Spleen (tissue), 11 donors: ENCODE results near the gene UTS2R. TPM values are rescaled to one million over a fixed set of nuclear protein-coding genes. Genes with fewer than 3 reads are reported as not detected.
"Not testable (repeated sequence)": the region's sequence is repeated elsewhere in the genome, so short reads cannot be mapped to it uniquely, and the experiment has no call there.

Experiments
- DNase-seq: peaks from one replicate; pipeline ENCODE4 v3.0.0-alpha.2; 2020
- H3K27ac ChIP-seq, 8 donors: fragments of 200-600 bp; sonication (generic) in 7 of 8; 1 replicate in 4 of 8; 2 replicates in 4 of 8; pipeline versions ENCODE4 v1.5.0 to v1.8.0; 2016 to 2021; ENCODE audit warnings: inconsistent platforms in 4 of 8, mild to moderate bottlenecking in 4 of 8, moderate library complexity in 1 of 8
- H3K27me3 ChIP-seq, 7 donors: fragments of 200-600 bp; sonication (generic) in 6 of 7; replicated peaks in 1 of 7; 1 replicate in 4 of 7; 2 replicates in 3 of 7; pipeline versions ENCODE4 v1.5.0 to v1.8.0; 2016 to 2021; ENCODE audit warnings: inconsistent platforms in 3 of 7, mild to moderate bottlenecking in 1 of 7
- H3K36me3 ChIP-seq, 6 donors: fragments of 200-600 bp; sonication (generic) in 5 of 6; 1 replicate in 4 of 6; 2 replicates in 2 of 6; pipeline versions ENCODE4 v1.5.0 to v1.8.0; 2016 to 2021; ENCODE audit warnings: inconsistent platforms in 2 of 6
- H3K4me1 ChIP-seq, 6 donors: fragments of 200-600 bp; sonication (generic) in 5 of 6; 1 replicate in 3 of 6; 2 replicates in 3 of 6; pipeline versions ENCODE4 v1.5.0 to v1.8.0; 2016 to 2021; ENCODE audit warnings: inconsistent platforms in 3 of 6
- H3K4me3 ChIP-seq, 8 donors: fragments of 200-600 bp; sonication (generic) in 7 of 8; 1 replicate in 4 of 8; 2 replicates in 4 of 8; pipeline versions ENCODE4 v1.5.0 to v1.8.0; 2016 to 2021; ENCODE audit warnings: inconsistent platforms in 4 of 8, mild to moderate bottlenecking in 4 of 8, moderate library complexity in 2 of 8
- H3K9me3 ChIP-seq, 8 donors: fragments of 200-600 bp; sonication (generic) in 7 of 8; 1 replicate in 4 of 8; 2 replicates in 4 of 8; pipeline versions ENCODE4 v1.5.0 to v1.8.0; 2016 to 2021; ENCODE audit warnings: inconsistent platforms in 4 of 8
- CTCF ChIP-seq, 11 experiments: fragments of 200-600 bp in 7 of 11; fragments of 450-650 bp in 4 of 11; sonication (generic) in 4 of 11; IDR thresholded peaks in 8 of 11; conservative IDR thresholded peaks in 3 of 11; 1 replicate in 7 of 11; 2 replicates in 4 of 11; pipeline versions ENCODE4 v1.4.0 to v1.8.0; 2016 to 2021; ENCODE audit warnings: antibody characterized with exemption in 11 of 11, inconsistent platforms in 4 of 11, mild to moderate bottlenecking in 1 of 11
- POLR2A ChIP-seq, 3 donors: fragments of 450-650 bp; IDR thresholded peaks; one replicate each; pipeline ENCODE4 v1.5.1; 2017; ENCODE audit warnings: antibody characterized with exemption in 3 of 3, mild to moderate bottlenecking in 1 of 3
- POLR2AphosphoS5 ChIP-seq, 3 donors: sonication (generic); formaldehyde crosslinking; IDR thresholded peaks; one replicate each; pipeline ENCODE4 v1.5.1; 2017; ENCODE audit warnings: antibody characterized with exemption in 3 of 3
- WGBS, 5 donors: extraction: QIAGEN DNeasy Blood & Tissue Kit in 3 of 5; methylation state at CpG; one replicate each; pipeline versions ENCODE4 v1.1.5 to v1.1.7; 2013 to 2018; 5-methylcytosine and 5-hydroxymethylcytosine counted together
- intact Hi-C: fragments of 100-400 bp; cut with DNase I; formaldehyde crosslinking; loops from one replicate; pipeline ENCODE4 v1.15.0; 2023; ENCODE audit warnings: low total_unique reads
- polyA plus RNA-seq, 3 donors: library from polyadenylated mRNA; stranded (reverse); fragments of 200-250 nt; gene quantifications; one replicate each; pipeline ENCODE4 v1.2.1, GENCODE V29; 2013
- total RNA-seq, 7 donors: library from RNA; depleted of rRNA in 3 of 7; stranded (reverse); fragments of >200 nt in 3 of 7; fragmentation: NEBNext Ultra II Directional in 4 of 7; extraction: Animal tissue kit (Norgen Biotek cat#: 25700) in 4 of 7; gene quantifications; one replicate each; pipeline versions ENCODE4 v1.1.0 to v1.2.1, GENCODE V29; 2016 to 2021
- donor health status: healthy with polysubstance abuse.
- donor health status: DM: no; HTN: no; CAD: no; lungs with moderate emphysema.
- donor health status: DM: no; HTN: no; CAD: no.
- donor health status: Bipolar disorder and iron deficiency.
- donor health status: healthy.
- donor health status: DM: no; HTN: no; CAD: no.
- donor health status: DM: yes; HTN: yes; CAD: no.

Gene UTS2R
- total and polyA plus RNA-seq, 10 donors: 0.26 to 3.1 (median 0.60) TPM; not detected in 5

DNA sequence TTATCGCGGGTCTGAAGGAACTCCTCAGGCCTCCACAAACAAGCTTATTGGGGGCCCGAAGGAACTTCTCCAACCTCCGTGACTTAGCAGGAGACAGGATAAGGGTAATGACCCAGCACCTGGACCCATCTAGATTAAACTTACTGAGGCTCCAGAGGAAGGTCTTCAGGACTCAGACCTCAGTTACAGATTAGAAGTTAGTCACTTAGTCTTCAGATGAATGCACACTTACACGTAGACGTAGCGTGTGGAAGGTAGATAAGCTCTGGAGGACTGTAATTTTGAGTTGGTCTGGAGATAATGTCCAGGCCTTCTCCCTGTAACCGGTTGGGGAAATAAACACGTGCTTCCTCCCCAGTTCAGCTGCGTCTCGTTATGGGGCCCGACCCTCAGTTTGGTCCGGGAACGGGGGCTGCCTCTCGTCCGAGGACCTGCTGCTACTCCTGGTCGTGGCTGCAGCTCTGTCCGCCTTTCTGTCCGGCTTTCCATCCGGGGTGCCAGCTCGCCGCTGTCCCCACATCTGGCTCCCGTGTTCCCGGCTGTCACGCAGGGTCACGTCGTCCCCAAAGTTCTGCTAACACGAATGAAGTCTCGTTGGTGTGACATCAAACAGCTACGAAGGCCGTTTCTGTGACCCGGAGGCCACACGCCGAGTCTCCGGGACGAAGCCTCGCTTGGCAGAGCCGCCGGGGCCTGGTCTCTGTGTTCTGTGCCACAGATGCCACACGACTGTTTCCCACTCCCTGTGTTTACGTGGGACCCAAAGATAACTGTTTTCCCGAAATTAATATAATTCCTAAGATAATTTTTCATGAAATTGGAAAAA is 26.2 kb upstream of the UTS2R start:
- H3K9me3 ChIP-seq: peaks cover 0 to 6% (median 0%) of the 10 kb centered on the region in 8 donors
- no peaks in the 10 kb centered on the region for H3K36me3 ChIP-seq
- peaks cover 0 to 42% (median 0%) of the 10 kb centered on the region in 7 donors for H3K27me3 ChIP-seq
- peaks cover 0 to 11% (median 2%) of the 10 kb centered on the region in 6 donors for H3K4me1 ChIP-seq
- 87 to 90% (median 88%) methylated on average over 42 of the region's 42 CpGs for whole genome bisulfite sequencing, 5 donors
- no peak for DNase-seq
- no peak for TF ChIP-seq POLR2A (IDR thresholded peaks at IDR 0.05)
- TF ChIP-seq POLR2AphosphoS5 (IDR thresholded peaks at IDR 0.05): no peak
- no peak for TF ChIP-seq CTCF (IDR thresholded peaks at IDR 0.05 in 8 of 11, conservative IDR thresholded peaks at IDR 0.05 in 3 of 11)
- H3K4me3 ChIP-seq: no peak overlapping the region
- H3K27ac ChIP-seq: no peak overlapping the region
- intact Hi-C loops: no loop called here

DNA sequence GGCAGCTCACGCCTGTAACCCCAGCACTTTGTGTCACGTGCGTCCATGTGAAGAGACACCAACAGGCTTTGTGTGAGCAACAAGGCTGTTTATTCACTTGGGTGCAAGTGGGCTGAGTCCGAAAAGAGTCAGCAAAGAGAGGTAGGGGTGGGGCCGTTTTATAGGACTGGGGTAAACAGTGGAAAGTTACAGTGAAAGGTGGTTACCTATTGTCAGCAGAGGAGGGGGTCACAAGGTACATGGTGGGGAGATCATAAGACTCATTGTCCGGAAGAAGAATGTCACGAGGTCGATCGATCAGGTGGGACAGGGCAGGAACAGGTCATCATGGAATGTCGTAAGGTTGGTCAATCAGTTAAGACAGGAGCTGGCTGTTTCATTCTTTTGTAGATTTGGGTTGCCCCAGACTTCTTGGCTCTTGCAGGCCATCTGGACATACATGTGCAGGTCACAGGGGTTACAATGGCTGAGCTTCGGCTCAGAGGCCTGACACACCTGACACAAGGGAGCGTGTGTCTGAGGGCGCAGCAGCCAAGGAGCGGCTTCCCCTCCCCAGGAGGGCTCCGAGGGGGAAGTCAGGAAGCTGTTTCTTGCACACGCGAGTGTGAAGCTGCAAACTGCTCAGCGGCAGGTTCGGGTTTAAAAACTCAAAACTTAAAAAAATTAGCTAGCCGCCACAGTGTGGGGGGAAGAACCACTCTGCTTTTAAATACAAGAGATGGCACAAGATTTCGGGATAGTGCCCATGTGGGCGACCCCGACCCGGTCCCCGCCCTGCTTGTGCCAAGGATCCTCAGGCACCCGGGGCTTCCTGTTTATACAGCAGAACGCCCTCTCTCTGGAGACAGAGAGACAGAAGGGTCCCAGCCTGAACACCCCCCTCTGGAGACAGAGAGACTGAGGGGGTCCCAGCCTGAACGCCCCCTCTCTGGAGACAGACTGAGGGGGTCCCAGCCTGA is 24.9 kb upstream of the UTS2R start:
- WGBS, 5 donors: 34 to 45% (median 42%) methylated on average over 28 of the region's 28 CpGs
- TF ChIP-seq CTCF (IDR thresholded peaks at IDR 0.05 in 8 of 11, conservative IDR thresholded peaks at IDR 0.05 in 3 of 11) (no peak), POLR2A (IDR thresholded peaks at IDR 0.05) (no peak), POLR2AphosphoS5 (IDR thresholded peaks at IDR 0.05) (no peak)

DNA sequence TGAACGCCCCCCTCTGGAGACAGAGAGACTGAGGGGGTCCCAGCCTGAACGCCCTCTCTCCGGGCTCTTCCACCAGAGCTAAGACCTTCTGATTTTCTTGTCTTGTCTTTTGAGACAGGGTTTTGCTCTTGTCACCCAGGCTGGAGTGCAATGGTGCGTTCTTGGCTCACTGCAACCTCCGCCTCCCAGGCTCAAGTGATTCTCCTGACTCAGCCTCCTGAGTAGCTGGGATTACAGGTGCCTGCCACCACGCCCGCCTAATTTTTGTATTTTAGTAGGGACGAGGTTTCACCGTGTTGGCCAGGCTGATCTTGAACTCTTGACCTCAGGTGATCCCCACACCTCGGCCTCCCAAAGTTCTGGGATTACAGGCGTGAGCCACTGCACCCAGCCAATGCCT is 23.6 kb upstream of the UTS2R start:
- H3K9me3 ChIP-seq, H3K4me3 ChIP-seq, intact Hi-C loops, H3K27ac ChIP-seq, H3K36me3 ChIP-seq, DNase-seq: not testable (repeated sequence)
- WGBS, 5 donors: 85 to 91% (median 87%) methylated on average over 11 of the region's 11 CpGs
- peaks cover 0 to 61% (median 0%) of the 10 kb centered on the region in 7 donors for H3K27me3 ChIP-seq
- H3K4me1 ChIP-seq: peaks cover 3 to 24% (median 7%) of the 10 kb centered on the region in 6 donors

More for the DNA sequence above, 24.9 kb upstream of the UTS2R start:
- H3K27ac ChIP-seq: no peak overlapping the region
- intact Hi-C loops: no loop called here
- H3K4me1 ChIP-seq: peaks cover 0 to 16% (median 4%) of the 10 kb centered on the region in 6 donors
- H3K36me3 ChIP-seq: no peaks in the 10 kb centered on the region
- peaks cover 0 to 55% (median 0%) of the 10 kb centered on the region in 7 donors for H3K27me3 ChIP-seq
- no peak for DNase-seq
- no peak overlapping the region for H3K4me3 ChIP-seq
- H3K9me3 ChIP-seq: no peaks in the 10 kb centered on the region

DNA sequence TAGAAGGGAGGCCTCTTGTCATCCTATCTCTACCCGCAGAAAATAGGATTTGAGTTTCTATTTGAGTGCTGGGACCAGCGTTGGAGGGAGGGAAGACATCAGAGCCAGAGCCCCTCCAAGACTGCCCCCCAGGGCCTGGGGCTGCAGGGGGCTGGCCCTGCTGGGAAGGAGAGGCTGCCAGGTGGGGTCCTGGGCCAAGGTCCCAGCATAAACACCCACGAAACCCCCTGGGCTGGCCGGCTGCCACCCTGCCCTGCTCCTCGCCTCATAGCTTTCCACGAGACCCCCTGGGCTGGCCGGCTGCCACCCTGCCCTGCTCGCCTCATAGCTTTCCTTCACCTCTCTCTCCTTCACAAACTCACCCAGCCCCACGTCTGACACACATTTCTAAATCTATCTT is 23.1 kb upstream of the UTS2R start:
- Histone ChIP-seq H3K4me1 (peaks cover 3 to 24% (median 7%) of the 10 kb centered on the region in 6 donors), H3K36me3 (no peaks in the 10 kb centered on the region), H3K4me3 (no peak overlapping the region), H3K27me3 (peaks cover 0 to 64% (median 0%) of the 10 kb centered on the region in 7 donors), H3K27ac (no peak overlapping the region), H3K9me3 (no peaks in the 10 kb centered on the region)
- no peak for TF ChIP-seq POLR2A (IDR thresholded peaks at IDR 0.05)
- no peak for TF ChIP-seq POLR2AphosphoS5 (IDR thresholded peaks at IDR 0.05)
- TF ChIP-seq CTCF (IDR thresholded peaks at IDR 0.05 in 8 of 11, conservative IDR thresholded peaks at IDR 0.05 in 3 of 11): no peak
- DNase-seq: no peak
- intact Hi-C loops: no loop called here
- WGBS, 5 donors: 68 to 82% (median 81%) methylated on average over 9 of the region's 9 CpGs
